Measurements from ENCODE around the gene SLC17A9. TPM values are rescaled to one million over a fixed set of nuclear protein-coding genes. Genes with fewer than 3 reads are reported as not detected.

The SLC17A9 gene
- total and polyA plus RNA-seq, 4 donors, result 5.3 to 54.5 (median 18.2) TPM

DNA sequence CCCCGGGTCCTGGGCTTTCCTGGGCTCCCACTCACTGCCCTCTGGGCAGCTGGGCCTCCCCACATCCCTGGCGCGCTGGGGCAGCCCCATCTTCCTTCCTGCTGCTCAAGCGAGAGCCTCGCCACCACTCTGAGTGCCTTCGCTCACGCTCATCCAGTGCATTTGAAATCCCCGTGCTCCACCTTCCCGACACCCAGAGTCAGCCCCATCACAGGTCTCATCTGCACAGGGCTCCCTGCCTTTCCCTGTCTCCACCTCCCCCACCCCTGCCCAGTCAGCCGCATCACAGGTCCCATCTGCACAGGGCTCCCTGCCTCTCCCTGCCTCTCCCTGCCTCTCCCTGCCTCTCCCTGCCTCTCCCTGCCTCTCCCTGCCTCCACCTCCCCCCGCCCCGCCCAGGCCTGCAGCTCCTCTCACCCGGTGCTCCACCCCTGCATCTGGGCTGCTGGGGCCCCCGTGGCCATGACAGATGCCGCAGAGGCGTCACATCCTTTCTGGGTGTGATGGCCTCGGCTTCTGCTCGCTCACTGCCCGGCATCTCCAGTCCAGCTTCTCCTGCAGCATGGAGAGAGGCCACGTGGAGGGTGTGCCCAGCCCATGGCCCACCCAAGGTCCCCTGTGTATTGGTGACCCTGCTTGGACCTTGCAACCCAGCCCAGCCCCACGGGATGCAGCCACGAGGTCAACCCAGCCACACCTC lies 63.3 kb downstream of the SLC17A9 start:
- no peak overlapping the region for H3K27ac ChIP-seq (ENCODE audit: low read depth in 1 of 2, low read length in 2 of 2)
- H3K4me1 ChIP-seq (ENCODE audit: control insufficient read depth in 1 of 2, insufficient read depth in 2 of 2, low read length in 2 of 2), result no peaks in the 10 kb centered on the region
- peaks cover 10% of the 10 kb centered on the region for H3K9me3 ChIP-seq (ENCODE audit: control insufficient read depth, low read length)
- intact Hi-C loops (cut with DNase I), result no loop called here
- DNase-seq, result peak; percentile 34 to 63
- no peak for ATAC-seq (ENCODE audit: low FRiP score)
- no peak overlapping the region for H3K4me3 ChIP-seq (ENCODE audit: low read length in 2 of 2)
- peaks cover 0 to 2% of the 10 kb centered on the region in 2 donors for H3K27me3 ChIP-seq (ENCODE audit: control insufficient read depth in 1 of 2, insufficient read depth in 2 of 2, low read length in 1 of 2)
- 69 to 73% methylated on average over 21 of the region's 22 CpGs for WGBS, 2 donors
- no peaks in the 10 kb centered on the region for H3K36me3 ChIP-seq (ENCODE audit: control insufficient read depth in 1 of 2, insufficient read depth in 2 of 2, low read length in 1 of 2)

DNA sequence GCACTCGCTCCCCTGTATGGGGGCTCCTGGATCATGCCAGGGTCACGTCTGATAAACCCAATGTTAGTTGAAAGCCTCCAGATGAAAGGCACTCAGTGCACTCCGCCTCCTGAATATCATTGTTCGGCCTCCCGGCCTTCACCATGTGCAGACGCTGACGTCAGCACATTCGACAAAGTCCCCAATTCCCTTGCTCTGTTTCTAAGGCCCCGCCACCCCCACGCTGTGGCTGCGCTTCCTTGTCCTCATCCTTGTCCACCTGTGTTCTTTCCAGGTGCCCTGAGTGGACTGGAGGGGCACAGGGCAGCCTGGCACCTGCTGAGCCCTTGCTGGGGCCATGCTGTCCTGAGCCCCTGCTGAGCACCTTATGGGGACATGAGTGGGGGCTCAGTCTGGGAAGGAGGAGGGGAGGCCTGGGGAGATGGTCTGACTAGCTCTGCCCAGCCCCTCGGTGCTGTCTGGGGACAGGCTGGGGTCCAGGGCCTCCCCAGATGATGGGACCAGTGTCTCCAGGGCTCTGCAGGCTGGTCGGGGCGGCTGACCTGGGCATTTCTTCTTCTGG lies 64.1 kb downstream of the SLC17A9 start:
- peaks cover 13% of the 10 kb centered on the region for H3K9me3 ChIP-seq (ENCODE audit: control insufficient read depth, low read length)
- DNase-seq (no peak), ATAC-seq (ENCODE audit: low FRiP score) (no peak)
- 55 to 61% methylated on average over 14 of the region's 14 CpGs for WGBS, 2 donors
- no peaks in the 10 kb centered on the region for H3K36me3 ChIP-seq (ENCODE audit: control insufficient read depth in 1 of 2, insufficient read depth in 2 of 2, low read length in 1 of 2)
- H3K4me3 ChIP-seq (ENCODE audit: low read length in 2 of 2), result no peak overlapping the region
- no peaks in the 10 kb centered on the region for H3K4me1 ChIP-seq (ENCODE audit: control insufficient read depth in 1 of 2, insufficient read depth in 2 of 2, low read length in 2 of 2)
- no peak overlapping the region for H3K27ac ChIP-seq (ENCODE audit: low read depth in 1 of 2, low read length in 2 of 2)
- intact Hi-C loops (cut with DNase I), result no loop called here
- peaks cover 0 to 2% of the 10 kb centered on the region in 2 donors for H3K27me3 ChIP-seq (ENCODE audit: control insufficient read depth in 1 of 2, insufficient read depth in 2 of 2, low read length in 1 of 2)

DNA sequence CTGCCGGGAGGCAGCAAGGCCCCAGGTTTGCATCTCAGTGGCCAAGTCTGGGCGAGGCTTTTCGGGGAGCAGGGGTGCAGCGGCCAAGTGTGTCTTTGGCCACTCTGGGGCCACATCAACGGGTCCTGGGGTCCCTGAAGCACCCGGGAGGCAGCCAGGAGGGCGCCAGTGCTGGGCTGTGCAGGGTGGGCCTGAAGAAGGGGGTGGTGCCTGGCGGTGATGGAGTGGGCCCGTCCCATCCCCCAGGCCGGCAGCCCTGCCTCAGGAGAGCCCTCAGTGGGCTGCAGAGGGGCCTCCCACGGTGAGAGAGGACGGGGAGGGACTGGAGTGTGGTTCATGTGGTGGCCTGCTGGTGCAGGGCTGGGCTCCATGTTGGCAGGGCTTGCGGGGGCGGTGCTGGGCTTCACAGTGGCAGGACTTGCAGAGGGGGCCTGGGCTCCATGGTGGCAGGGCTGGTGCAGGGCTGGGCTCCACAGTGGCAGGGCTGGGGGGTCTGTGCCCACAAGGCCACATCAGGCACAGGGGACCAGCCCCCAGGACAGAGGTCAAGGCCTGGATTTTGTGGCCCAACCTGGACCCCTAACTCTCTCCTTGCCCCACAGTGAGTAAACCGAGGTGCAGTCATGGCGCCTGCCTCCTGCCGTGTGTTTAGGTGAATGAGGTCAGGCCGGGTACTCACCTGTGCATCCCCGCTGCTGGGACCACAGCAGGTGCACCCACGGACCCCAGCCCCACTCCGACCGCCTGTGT lies 64.7 kb downstream of the SLC17A9 start:
- H3K36me3 ChIP-seq (ENCODE audit: control insufficient read depth in 1 of 2, insufficient read depth in 2 of 2, low read length in 1 of 2), result no peaks in the 10 kb centered on the region
- DNase-seq, result peak; percentile 37 to 67
- no peak overlapping the region for H3K4me3 ChIP-seq (ENCODE audit: low read length in 2 of 2)
- intact Hi-C loops (cut with DNase I), result no loop called here
- 72 to 75% methylated on average over 21 to 22 of the region's 22 CpGs for WGBS, 2 donors
- ATAC-seq (ENCODE audit: low FRiP score), result peak; percentile 20
- no peak overlapping the region for H3K27ac ChIP-seq (ENCODE audit: low read depth in 1 of 2, low read length in 2 of 2)
- peaks cover 0 to 2% of the 10 kb centered on the region in 2 donors for H3K27me3 ChIP-seq (ENCODE audit: control insufficient read depth in 1 of 2, insufficient read depth in 2 of 2, low read length in 1 of 2)
- H3K4me1 ChIP-seq (ENCODE audit: control insufficient read depth in 1 of 2, insufficient read depth in 2 of 2, low read length in 2 of 2), result no peaks in the 10 kb centered on the region
- H3K9me3 ChIP-seq (ENCODE audit: control insufficient read depth, low read length), result peaks cover 13% of the 10 kb centered on the region

DNA sequence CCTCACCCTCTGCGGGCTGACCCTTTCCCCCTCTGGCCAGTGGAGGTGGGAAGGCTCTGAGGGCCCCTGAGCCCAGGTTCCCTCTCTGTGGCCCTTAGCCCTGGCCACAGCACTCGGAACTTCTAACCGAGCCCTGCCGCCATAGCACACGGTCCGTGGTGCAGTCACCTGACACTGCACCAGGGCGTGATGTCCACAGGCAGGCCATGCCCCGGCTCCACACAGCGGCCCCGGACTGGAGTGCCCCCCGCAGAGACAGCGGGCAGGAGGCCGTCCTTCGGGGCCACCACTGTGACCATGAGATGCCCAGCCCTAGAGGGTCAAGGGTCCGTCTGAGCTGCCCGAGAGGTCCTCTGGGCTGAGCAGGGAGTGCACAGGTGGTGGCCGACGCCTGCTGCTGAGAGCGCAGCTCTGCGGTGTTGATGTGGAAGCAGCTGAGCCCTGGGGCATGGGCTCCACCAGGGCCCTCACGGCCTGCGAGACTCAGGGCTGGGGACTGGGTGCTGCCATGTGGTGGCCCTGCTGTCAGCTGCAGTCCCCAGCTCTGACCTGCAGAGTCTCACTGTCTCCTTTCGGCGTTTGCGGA lies 65.4 kb downstream of the SLC17A9 start:
- WGBS, 2 donors, result 87 to 89% methylated on average over 25 of the region's 25 CpGs
- no peaks in the 10 kb centered on the region for H3K4me1 ChIP-seq (ENCODE audit: control insufficient read depth in 1 of 2, insufficient read depth in 2 of 2, low read length in 2 of 2)
- peaks cover 11% of the 10 kb centered on the region for H3K9me3 ChIP-seq (ENCODE audit: control insufficient read depth, low read length)
- no peaks in the 10 kb centered on the region for H3K36me3 ChIP-seq (ENCODE audit: control insufficient read depth in 1 of 2, insufficient read depth in 2 of 2, low read length in 1 of 2)
- ATAC-seq (ENCODE audit: low FRiP score) (peak; percentile 12), DNase-seq (peak; percentile 33 to 71)
- intact Hi-C loops (cut with DNase I), result no loop called here
- H3K4me3 ChIP-seq (ENCODE audit: low read length in 2 of 2), result no peak overlapping the region
- H3K27me3 ChIP-seq (ENCODE audit: control insufficient read depth in 1 of 2, insufficient read depth in 2 of 2, low read length in 1 of 2), result peaks cover 0 to 2% of the 10 kb centered on the region in 2 donors
- H3K27ac ChIP-seq (ENCODE audit: low read depth in 1 of 2, low read length in 2 of 2), result no peak overlapping the region

Other genes with a start within 250 kb of the SLC17A9 start
- gene NTSR1, start 243.9 kb upstream of the SLC17A9 start, total RNA-seq, result not detected
- not detected for gene NTSR1, start 243.9 kb upstream of the SLC17A9 start, polyA plus RNA-seq
- 1 to 10 TPM; 7.5 to 7.6 TPM for gene MRGBP, start 156.2 kb upstream of the SLC17A9 start, total RNA-seq
- 1 to 10 TPM; 4.0 to 7.8 TPM for gene MRGBP, start 156.2 kb upstream of the SLC17A9 start, polyA plus RNA-seq
- gene OGFR, start 147.9 kb upstream of the SLC17A9 start, total RNA-seq, result 10 to 100 TPM; 31.7 to 42.6 TPM
- 10 to 100 TPM; 18.5 to 58.8 TPM for gene OGFR, start 147.9 kb upstream of the SLC17A9 start, polyA plus RNA-seq
- gene COL9A3, start 135.7 kb upstream of the SLC17A9 start, total RNA-seq, result 1 to 10 TPM; 1.5 to 6.5 TPM
- under 1 TPM; 0.13 to 0.77 TPM for gene COL9A3, start 135.7 kb upstream of the SLC17A9 start, polyA plus RNA-seq
- 10 to 100 TPM in 1 of 2 donors, 1 to 10 TPM in 1; 4.9 to 10.7 TPM for gene TCFL5, start 90.9 kb upstream of the SLC17A9 start, total RNA-seq
- gene TCFL5, start 90.9 kb upstream of the SLC17A9 start, polyA plus RNA-seq, result 1 to 10 TPM; 4.5 TPM
- 10 to 100 TPM; 45.8 to 64.2 TPM for gene DIDO1, start 26.2 kb upstream of the SLC17A9 start, total RNA-seq
- gene DIDO1, start 26.2 kb upstream of the SLC17A9 start, polyA plus RNA-seq, result 10 to 100 TPM in 1 of 2 donors, 1 to 10 TPM in 1; 8.1 to 40.3 TPM
- gene GID8, start 14.6 kb upstream of the SLC17A9 start, total RNA-seq, result 10 to 100 TPM; 22.0 to 23.7 TPM
- gene GID8, start 14.6 kb upstream of the SLC17A9 start, polyA plus RNA-seq, result 10 to 100 TPM in 1 of 2 donors, 1 to 10 TPM in 1; 8.9 to 15.0 TPM
- gene BHLHE23, start 54.3 kb downstream of the SLC17A9 start, total RNA-seq, result not detected
- not detected for gene BHLHE23, start 54.3 kb downstream of the SLC17A9 start, polyA plus RNA-seq

Data from aorta (tissue), 5 donors.